Neural cell (in vitro differentiated cells): Measurements from ENCODE around the gene TMPRSS3. TPM values are rescaled to one million over a fixed set of nuclear protein-coding genes. Genes with fewer than 3 reads are reported as not detected.
"Not testable (repeated sequence)": the region's sequence is repeated elsewhere in the genome, so short reads cannot be mapped to it uniquely, and the experiment has no call there.

Source experiments
- H2AFZ ChIP-seq: fragments of 200-600, 300-800 bp; sonication (generic), shearing (Covaris generic); 2 replicates; pipeline ENCODE4 v1.6.0; 2014; ENCODE audit warnings: low read depth, mild to moderate bottlenecking, antibody characterized with exemption, low read length, moderate library complexity
- H3F3A ChIP-seq: fragments of 200-600 bp; shearing (Covaris generic); 2 replicates; pipeline ENCODE4 v1.6.1; 2016; ENCODE audit warnings: mild to moderate bottlenecking, moderate library complexity, mixed read lengths, antibody characterized with exemption, low read length; ENCODE audit not compliant: insufficient read depth, poor library complexity, severe bottlenecking
- H3K27ac ChIP-seq: fragments of 200-600, 300-800 bp; sonication (generic), shearing (Covaris generic); 2 replicates; pipeline ENCODE4 v1.5.1; 2014; ENCODE audit warnings: mild to moderate bottlenecking, low read length, moderate library complexity
- H3K27me3 ChIP-seq: fragments of 300-800, 200-600 bp; sonication (generic), shearing (Covaris generic); 2 replicates; pipeline ENCODE4 v1.6.0; 2014; ENCODE audit warnings: mild to moderate bottlenecking, low read depth, low read length, moderate library complexity; ENCODE audit not compliant: insufficient read depth
- H3K36me3 ChIP-seq: fragments of 300-800, 200-600 bp; sonication (generic), shearing (Covaris generic); 2 replicates; pipeline ENCODE4 v1.5.1; 2014; ENCODE audit warnings: mild to moderate bottlenecking, antibody characterized with exemption, low read length, moderate library complexity; ENCODE audit not compliant: insufficient read depth
- H3K4me2 ChIP-seq: fragments of 300-800, 200-600 bp; sonication (generic), shearing (Covaris generic); 2 replicates; pipeline ENCODE4 v1.6.0; 2014; ENCODE audit warnings: mild to moderate bottlenecking, low read length
- H3K4me3 ChIP-seq: fragments of 300-800, 200-600 bp; sonication (generic), shearing (Covaris generic); 2 replicates; pipeline ENCODE4 v1.5.1; 2014; ENCODE audit warnings: mild to moderate bottlenecking, low read length, moderate library complexity
- H3K79me2 ChIP-seq: fragments of 200-600 bp; shearing (Covaris generic); replicated peaks from 2 replicates; pipeline ENCODE4 v1.6.0; 2014; ENCODE audit warnings: mild to moderate bottlenecking, low read length, moderate library complexity; ENCODE audit not compliant: insufficient read depth
- H3K9ac ChIP-seq: fragments of 300-800, 200-600 bp; sonication (generic), shearing (Covaris generic); 2 replicates; pipeline ENCODE4 v1.6.1; 2016; ENCODE audit warnings: mild to moderate bottlenecking, low read length, mixed read lengths
- H3K9me2 ChIP-seq: fragments of 200-600 bp; shearing (Covaris generic); 2 replicates; pipeline ENCODE4 v1.6.1; 2016; ENCODE audit warnings: mild to moderate bottlenecking, low read length, mixed read lengths; ENCODE audit not compliant: insufficient read depth
- H3K9me3 ChIP-seq: fragments of 200-600, 300-800 bp; sonication (generic), shearing (Covaris generic); 2 replicates; pipeline ENCODE4 v1.6.1; 2016; ENCODE audit warnings: mild to moderate bottlenecking, mixed run types, low read length, moderate library complexity, mixed read lengths
- H4K20me1 ChIP-seq: fragments of 200-600 bp; shearing (Covaris generic); 2 replicates; pipeline ENCODE4 v1.6.1; 2016; ENCODE audit warnings: mild to moderate bottlenecking, mixed run types; ENCODE audit not compliant: insufficient read depth
- CTCF ChIP-seq: fragments of 450-650 bp; IDR thresholded peaks from 2 replicates; pipeline ENCODE4 v1.5.1; 2014; ENCODE audit warnings: antibody characterized with exemption, mild to moderate bottlenecking, moderate library complexity; ENCODE audit not compliant: poor library complexity, severe bottlenecking
- EP300 ChIP-seq: fragments of 450-650 bp; conservative IDR thresholded peaks from 2 replicates; pipeline ENCODE4 v1.6.1; 2014; ENCODE audit warnings: antibody characterized with exemption, mild to moderate bottlenecking, moderate library complexity; ENCODE audit not compliant: poor library complexity, severe bottlenecking
- EZH2 ChIP-seq: fragments of 200-600, 300-800 bp; shearing (Covaris generic), sonication (generic); IDR thresholded peaks from 2 replicates; pipeline ENCODE4 v1.6.1; 2014; ENCODE audit warnings: antibody characterized with exemption, low read length, borderline replicate concordance, mild to moderate bottlenecking; ENCODE audit not compliant: insufficient read depth, poor library complexity, severe bottlenecking
- MXI1 ChIP-seq: fragments of 450-650 bp; conservative IDR thresholded peaks from 2 replicates; pipeline ENCODE4 v1.6.1; 2014; ENCODE audit warnings: antibody characterized with exemption, mild to moderate bottlenecking; ENCODE audit not compliant: poor library complexity, severe bottlenecking
- POLR2AphosphoS5 ChIP-seq: IDR thresholded peaks from 2 replicates; pipeline ENCODE4 v1.6.1; 2012
- RAD21 ChIP-seq: fragments of 450-650 bp; conservative IDR thresholded peaks from 2 replicates; pipeline ENCODE4 v1.6.1; 2014; ENCODE audit warnings: antibody characterized with exemption, mild to moderate bottlenecking, moderate library complexity
- REST ChIP-seq: IDR thresholded peaks from 2 replicates; pipeline ENCODE4 v1.6.1; 2012; ENCODE audit warnings: borderline replicate concordance
- SMC3 ChIP-seq: fragments of 450-650 bp; conservative IDR thresholded peaks from 2 replicates; pipeline ENCODE4 v1.6.1; 2014; ENCODE audit warnings: antibody characterized with exemption, mild to moderate bottlenecking, moderate library complexity; ENCODE audit not compliant: poor library complexity
- TAF1 ChIP-seq: IDR thresholded peaks from 2 replicates; pipeline ENCODE4 v1.6.1; 2012; ENCODE audit warnings: low read depth
- polyA plus RNA-seq: library from polyadenylated mRNA; depleted of rRNA; stranded (reverse); fragments of >200 nt; gene quantifications from 2 replicates; pipeline ENCODE4 v1.2.3, GENCODE V29; 2014

The TMPRSS3 gene
- polyA plus RNA-seq, 1 donor from 2014 or later, result 0.12 TPM

GRCh38 chr21:42409366-42409765 is 13.5 kb upstream of the TMPRSS3 start:
- TF ChIP-seq RAD21 (no peak), CTCF (no peak), POLR2AphosphoS5 (no peak), MXI1 (no peak), REST (no peak), EP300 (no peak), SMC3 (no peak), EZH2 (no peak), TAF1 (no peak)
- H3K9me2 ChIP-seq, result no peaks in the 10 kb centered on the region
- H3K9ac ChIP-seq, result no peak overlapping the region
- no peaks in the 10 kb centered on the region for H3K79me2 ChIP-seq
- no peaks in the 10 kb centered on the region for H3K27me3 ChIP-seq
- H3K4me3 ChIP-seq, result no peak overlapping the region
- H4K20me1 ChIP-seq, result no peaks in the 10 kb centered on the region
- H2AFZ ChIP-seq, result no peak overlapping the region
- no peaks in the 10 kb centered on the region for H3F3A ChIP-seq
- no peaks in the 10 kb centered on the region for H3K36me3 ChIP-seq
- no peak overlapping the region for H3K27ac ChIP-seq
- H3K9me3 ChIP-seq, result no peaks in the 10 kb centered on the region
- no peak overlapping the region for H3K4me2 ChIP-seq

GRCh38 chr21:42408718-42409117 is 12.9 kb upstream of the TMPRSS3 start:
- H4K20me1 ChIP-seq, H3K27ac ChIP-seq, H3K36me3 ChIP-seq, H3K27me3 ChIP-seq, H2AFZ ChIP-seq, H3F3A ChIP-seq, H3K4me2 ChIP-seq, H3K79me2 ChIP-seq, H3K4me3 ChIP-seq, H3K9me3 ChIP-seq, H3K9me2 ChIP-seq, H3K9ac ChIP-seq: not testable (repeated sequence)

- Histone ChIP-seq H3K79me2 (no peaks in the 10 kb centered on the region), H3K4me3 (no peak overlapping the region), H3K9me2 (no peaks in the 10 kb centered on the region), H3F3A (no peaks in the 10 kb centered on the region), H3K36me3 (no peaks in the 10 kb centered on the region), H3K27ac (no peak overlapping the region), H3K9ac (no peak overlapping the region), H3K9me3 (no peaks in the 10 kb centered on the region), H2AFZ (no peak overlapping the region), H4K20me1 (no peaks in the 10 kb centered on the region), H3K27me3 (no peaks in the 10 kb centered on the region), H3K4me2 (no peak overlapping the region)
- TF ChIP-seq TAF1 (no peak), RAD21 (no peak), SMC3 (no peak), EZH2 (no peak), MXI1 (no peak), REST (no peak), POLR2AphosphoS5 (no peak), EP300 (no peak), CTCF (no peak)
These were observed 11.6 kb upstream of the TMPRSS3 start for GRCh38 chr21:42407476-42407875.
